AG04449 (cell line): ENCODE data around the gene C10orf143.
"Not testable (repeated sequence)": the region's sequence is repeated elsewhere in the genome, so short reads cannot be mapped to it uniquely, and the experiment has no call there.

Experiments used
- CTCF ChIA-PET: fragments of 350-600 bp; formaldehyde crosslinking; extraction: SDS; loops from one replicate; lab custom pipeline; 2021; ENCODE audit warnings: antibody characterized with exemption; lab: Yijun Ruan, JAX
- POLR2A ChIA-PET: fragments of 400-600, 350-600 bp; formaldehyde crosslinking; extraction: SDS; loops from one replicate; lab custom pipeline; 2020; ENCODE audit warnings: antibody characterized with exemption, inconsistent platforms; lab: Yijun Ruan, JAX
- DNase-seq: peaks from one replicate; pipeline ENCODE4 v3.0.0-alpha.2; 2010; ENCODE audit warnings: low read depth, low spot score
- H3K4me3 ChIP-seq: 2 replicates; pipeline ENCODE4 v1.5.1; 2011; ENCODE audit warnings: low read depth, mild to moderate bottlenecking, control low read depth, low read length
- CTCF ChIP-seq: IDR thresholded peaks from one replicate; pipeline ENCODE4 v1.5.1; 2011; ENCODE audit warnings: mild to moderate bottlenecking, moderate library complexity, low read length, control low read depth, inconsistent platforms; ENCODE audit not compliant: insufficient read depth; ENCODE audit errors: missing control alignments

The C10orf143 gene

GRCh38 chr10:130108934-130109604, 1.6 kb downstream of the C10orf143 start:
- ChIA-PET CTCF (interaction anchor here (0.6 to 4.4 kb wide), 26 partner anchors 8 to 1897 kb away, joined by 3 to 72 read pairs (median 3); partner anchors contain the start of gene GLRX3), POLR2A (interaction anchor here (1.2 to 2.9 kb wide), 2 partner anchors 28 to 88 kb away, joined by 5 to 45 read pairs; partner anchors contain the start of gene GLRX3)
- TF ChIP-seq CTCF, result no peak
- no peak for DNase-seq
- H3K4me3 ChIP-seq, result peak overlapping the region; percentile 96

- DNase-seq, result not testable (repeated sequence)
Measured at GRCh38 chr10:130108146-130108545, 2.5 kb downstream of the C10orf143 start.

GRCh38 chr10:130105724-130106123, 4.9 kb downstream of the C10orf143 start:
- POLR2A ChIA-PET, result no interaction called here
- CTCF ChIA-PET, result interaction anchor here (1.2 kb wide), 1 partner anchor 37 kb away, joined by 3 read pairs; no protein-coding TSS in a partner anchor
- H3K4me3 ChIP-seq, result no peak overlapping the region
- DNase-seq, result no peak
- no peak for TF ChIP-seq CTCF

More at GRCh38 chr10:130108146-130108545, 2.5 kb downstream of the C10orf143 start:
- POLR2A ChIA-PET, H3K4me3 ChIP-seq: not testable (repeated sequence)
- CTCF ChIA-PET, result interaction anchor here (1.2 to 4.4 kb wide), 3 partner anchors 19 to 33 kb away, joined by 3 to 72 read pairs (median 10); no protein-coding TSS in a partner anchor

GRCh38 chr10:130099344-130099743, 11.3 kb downstream of the C10orf143 start:
- no peak for TF ChIP-seq CTCF
- no peak overlapping the region for H3K4me3 ChIP-seq
- no peak for DNase-seq
- POLR2A ChIA-PET, result interaction anchor here (0.6 kb wide), 1 partner anchor 78 kb away, joined by 4 read pairs; no protein-coding TSS in a partner anchor
- CTCF ChIA-PET, result interaction anchor here (0.9 to 1.6 kb wide), 2 partner anchors 10 to 11 kb away, joined by 3 to 4 read pairs; partner anchors contain the start of gene C10orf143

- CTCF ChIA-PET, H3K4me3 ChIP-seq, DNase-seq, POLR2A ChIA-PET: not testable (repeated sequence)
Measured at GRCh38 chr10:130090565-130090964, 20.1 kb downstream of the C10orf143 start.

GRCh38 chr10:130080461-130080814, 30.2 kb downstream of the C10orf143 start:
- POLR2A ChIA-PET, result no interaction called here
- no peak overlapping the region for H3K4me3 ChIP-seq
- CTCF ChIA-PET, result no interaction called here
- DNase-seq, result no peak
- no peak for TF ChIP-seq CTCF

- TF ChIP-seq CTCF, result no peak
- ChIA-PET POLR2A (no interaction called here), CTCF (interaction anchor here (0.6 to 1.0 kb wide), 2 partner anchors 17 to 50 kb away, joined by 3 read pairs; no protein-coding TSS in a partner anchor)
- no peak for DNase-seq
- H3K4me3 ChIP-seq, result no peak overlapping the region
Measured at GRCh38 chr10:130079614-130080460, 30.8 kb downstream of the C10orf143 start.
